Neural crest cell (in vitro differentiated cells): ENCODE data around the gene BLOC1S3. TPM values are rescaled to one million over a fixed set of nuclear protein-coding genes. Genes with fewer than 3 reads are reported as not detected.
A peak's percentile ranks its signal among the peaks of the same experiment; 100 is the strongest.

ENCODE experiments used
- DNase-seq: peaks from one replicate; pipeline ENCODE4 v3.0.0; 2021; ENCODE audit warnings: low read depth, mixed read lengths, low spot score
- H3K27ac Mint-ChIP-seq: one replicate; pipeline ENCODE4 v1.8.0; 2021; ENCODE audit warnings: mild to moderate bottlenecking, mixed read lengths; ENCODE audit not compliant: unreplicated experiment
- H3K27me3 Mint-ChIP-seq: 2 replicates; pipeline ENCODE4 v1.8.0; 2021; ENCODE audit warnings: low read depth, mild to moderate bottlenecking, mixed read lengths
- H3K36me3 Mint-ChIP-seq: 2 replicates; pipeline ENCODE4 v1.8.0; 2021; ENCODE audit warnings: low read depth, mild to moderate bottlenecking, mixed read lengths
- H3K4me1 Mint-ChIP-seq: 2 replicates; pipeline ENCODE4 v1.8.0; 2021; ENCODE audit warnings: mixed read lengths
- H3K4me3 Mint-ChIP-seq: one replicate; pipeline ENCODE4 v1.8.0; 2021; ENCODE audit warnings: mild to moderate bottlenecking, mixed read lengths
- H3K9me3 Mint-ChIP-seq: 2 replicates; pipeline ENCODE4 v1.8.0; 2021; ENCODE audit warnings: mixed read lengths
- long read RNA-seq: library from polyadenylated mRNA; unstranded; transcript quantifications from one replicate; pipeline ENCODE4 v2.0.0, GENCODE V29; 2020
- total RNA-seq: library from RNA; stranded (reverse); gene quantifications from 2 replicates; pipeline ENCODE4 v1.2.1, GENCODE V29; 2021
- TF ChIP-seq, protein P1 (sequence below): fragments of 200-600 bp; sonication (generic); conservative IDR thresholded peaks from 2 replicates; pipeline ENCODE4 v1.5.0; 2021; ENCODE audit warnings: antibody characterized with exemption, mild to moderate bottlenecking

The BLOC1S3 gene, protein sequence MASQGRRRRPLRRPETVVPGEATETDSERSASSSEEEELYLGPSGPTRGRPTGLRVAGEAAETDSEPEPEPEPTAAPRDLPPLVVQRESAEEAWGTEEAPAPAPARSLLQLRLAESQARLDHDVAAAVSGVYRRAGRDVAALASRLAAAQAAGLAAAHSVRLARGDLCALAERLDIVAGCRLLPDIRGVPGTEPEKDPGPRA
- 9.3 and 9.7 TPM in 2 replicates for total RNA-seq
- long read RNA-seq, result 0 reads

DNA sequence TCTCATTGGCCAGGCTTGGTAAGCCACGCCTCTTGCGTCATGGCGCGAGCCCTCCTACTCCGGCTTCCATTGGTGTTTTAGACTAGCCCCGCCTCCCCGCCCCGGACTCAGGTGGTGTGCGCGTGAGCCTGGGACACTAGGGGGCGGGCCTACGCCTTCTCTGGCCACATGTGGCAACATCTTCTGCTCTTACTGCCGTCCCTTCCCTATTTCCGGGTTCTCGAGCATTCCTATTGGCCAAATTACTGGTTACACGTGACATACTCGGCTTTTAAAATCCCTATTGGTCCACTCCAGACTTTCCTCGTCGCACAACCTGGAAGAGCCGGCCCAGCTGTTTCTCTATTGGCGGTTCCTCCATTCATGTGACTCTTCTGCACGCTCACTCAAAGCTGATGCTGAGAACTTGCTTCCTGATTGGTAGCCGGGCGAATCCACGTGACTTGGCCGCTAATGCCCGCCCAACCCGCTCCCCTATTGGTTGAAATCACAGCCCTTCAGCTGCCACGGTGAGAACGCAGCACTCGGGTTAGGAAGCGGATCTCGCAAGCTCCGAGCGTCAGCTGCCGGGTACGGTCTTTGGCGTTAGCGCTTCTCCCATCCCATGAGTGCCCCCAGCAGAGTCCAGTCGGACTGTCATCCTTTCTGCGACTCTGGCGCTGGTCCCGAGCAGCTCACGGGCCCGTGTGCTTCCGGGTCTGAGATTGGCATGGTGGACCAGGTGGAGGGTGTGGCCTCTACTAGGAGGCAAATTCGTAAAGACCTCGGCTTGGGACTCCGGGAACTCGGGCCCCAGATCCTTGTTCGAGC is at the start of gene BLOC1S3:
Gene BLOC1S3, plus strand, starts transcription at position 523 of the 810 bp plus-strand sequence. CDS start 513 bp downstream, outside the sequence.
- Mint-ChIP-seq H3K9me3 (no peaks in the 10 kb centered on the region), H3K27ac (peak within 1 kb of the TSS; percentile 71), H3K36me3 (no peaks in the 10 kb centered on the region), H3K4me1 (peaks cover 22% of the 10 kb centered on the region), H3K27me3 (no peaks in the 10 kb centered on the region), H3K4me3 (peak within 1 kb of the TSS; percentile 95)
- TF ChIP-seq, protein P1, sequence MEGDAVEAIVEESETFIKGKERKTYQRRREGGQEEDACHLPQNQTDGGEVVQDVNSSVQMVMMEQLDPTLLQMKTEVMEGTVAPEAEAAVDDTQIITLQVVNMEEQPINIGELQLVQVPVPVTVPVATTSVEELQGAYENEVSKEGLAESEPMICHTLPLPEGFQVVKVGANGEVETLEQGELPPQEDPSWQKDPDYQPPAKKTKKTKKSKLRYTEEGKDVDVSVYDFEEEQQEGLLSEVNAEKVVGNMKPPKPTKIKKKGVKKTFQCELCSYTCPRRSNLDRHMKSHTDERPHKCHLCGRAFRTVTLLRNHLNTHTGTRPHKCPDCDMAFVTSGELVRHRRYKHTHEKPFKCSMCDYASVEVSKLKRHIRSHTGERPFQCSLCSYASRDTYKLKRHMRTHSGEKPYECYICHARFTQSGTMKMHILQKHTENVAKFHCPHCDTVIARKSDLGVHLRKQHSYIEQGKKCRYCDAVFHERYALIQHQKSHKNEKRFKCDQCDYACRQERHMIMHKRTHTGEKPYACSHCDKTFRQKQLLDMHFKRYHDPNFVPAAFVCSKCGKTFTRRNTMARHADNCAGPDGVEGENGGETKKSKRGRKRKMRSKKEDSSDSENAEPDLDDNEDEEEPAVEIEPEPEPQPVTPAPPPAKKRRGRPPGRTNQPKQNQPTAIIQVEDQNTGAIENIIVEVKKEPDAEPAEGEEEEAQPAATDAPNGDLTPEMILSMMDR, result peak; percentile 66
- DNase-seq, result peak; percentile 99

DNA sequence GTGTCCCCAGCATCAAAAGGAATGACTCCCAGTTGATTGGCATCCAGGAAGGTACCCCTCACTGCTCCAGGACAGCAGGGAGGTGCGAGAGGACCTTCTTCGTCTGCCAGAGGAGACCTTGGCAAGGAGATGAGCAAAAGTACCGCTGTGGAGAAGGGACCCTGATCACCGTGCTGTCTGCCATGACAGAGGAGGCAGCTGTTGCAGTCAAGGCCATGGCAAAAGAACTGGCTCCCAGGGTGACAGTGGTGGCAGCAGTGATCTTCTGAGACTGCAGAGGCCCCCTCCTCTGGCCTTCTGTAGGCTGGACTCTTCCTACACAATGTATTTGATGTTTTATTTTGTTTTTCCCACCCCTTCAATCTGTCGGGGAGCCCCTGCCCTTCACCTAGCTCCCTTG is 49.8 kb upstream of the BLOC1S3 start:
- Mint-ChIP-seq H3K4me3 (no peak overlapping the region), H3K27ac (peak overlapping the region; percentile 27), H3K36me3 (no peaks in the 10 kb centered on the region), H3K9me3 (no peaks in the 10 kb centered on the region), H3K27me3 (no peaks in the 10 kb centered on the region), H3K4me1 (no peaks in the 10 kb centered on the region)
- TF ChIP-seq, protein P1, result no peak
- DNase-seq, result no peak

DNA sequence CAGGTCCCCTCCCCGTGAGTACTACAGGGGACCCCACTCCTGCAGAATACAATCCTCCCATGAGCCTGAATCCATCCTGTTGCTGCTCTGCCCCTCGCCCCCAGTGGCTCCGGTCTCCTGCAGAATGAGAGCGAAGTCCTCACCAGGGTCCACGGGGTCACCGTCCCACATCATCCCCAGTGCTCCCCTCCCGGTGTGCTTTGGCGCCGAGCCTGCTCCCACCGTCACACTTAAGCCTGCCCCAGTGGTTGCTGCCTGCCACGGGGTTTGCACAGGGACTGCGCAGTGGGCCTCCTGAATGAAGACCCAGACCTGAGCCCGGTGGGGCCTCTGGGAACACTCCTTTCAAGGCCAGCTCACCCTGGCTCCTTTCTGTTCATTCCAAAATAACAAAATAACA is 48.3 kb upstream of the BLOC1S3 start:
- Mint-ChIP-seq H3K27me3 (no peaks in the 10 kb centered on the region), H3K9me3 (no peaks in the 10 kb centered on the region), H3K4me1 (peaks cover 4% of the 10 kb centered on the region), H3K36me3 (no peaks in the 10 kb centered on the region), H3K4me3 (no peak overlapping the region), H3K27ac (no peak overlapping the region)
- TF ChIP-seq, protein P1, result no peak
- no peak for DNase-seq

DNA sequence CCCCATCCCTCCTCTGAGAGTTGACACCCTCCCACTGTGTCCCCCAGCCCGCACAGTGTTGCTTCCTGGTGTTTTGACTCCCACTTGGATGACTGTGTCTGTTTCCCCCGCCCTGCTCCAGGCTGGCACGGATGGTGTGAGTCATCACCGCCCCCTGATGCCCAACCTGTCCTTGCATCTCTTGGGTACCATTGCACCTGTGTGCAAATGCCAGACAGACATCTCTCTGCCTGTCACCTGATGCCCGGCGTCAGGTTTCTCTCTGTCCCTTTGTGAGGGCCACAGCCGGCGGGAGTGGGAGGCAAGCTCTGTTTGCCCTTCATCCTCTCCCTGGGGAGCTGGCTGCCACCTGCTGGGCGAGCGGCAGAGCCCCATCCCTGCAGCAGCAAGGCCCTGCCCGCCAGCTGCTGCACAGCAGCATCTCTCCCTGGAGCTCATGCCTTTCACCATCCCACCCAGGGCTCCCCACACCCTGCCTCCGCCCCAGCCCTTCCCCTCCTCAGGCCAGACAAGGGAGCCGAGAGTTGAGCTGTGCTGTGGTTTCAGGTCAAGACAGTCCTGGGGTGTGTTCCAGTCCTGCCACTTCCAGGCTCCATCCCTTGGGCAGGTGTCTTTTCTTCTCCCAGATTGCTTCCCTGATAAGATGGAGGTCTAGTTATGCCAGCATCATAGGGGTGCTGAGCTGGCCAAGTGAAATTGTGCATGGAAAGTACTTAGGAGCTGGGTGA is 47.5 kb upstream of the BLOC1S3 start:
- Mint-ChIP-seq H3K4me3 (no peak overlapping the region), H3K4me1 (peaks cover 7% of the 10 kb centered on the region), H3K36me3 (no peaks in the 10 kb centered on the region), H3K27ac (no peak overlapping the region), H3K27me3 (no peaks in the 10 kb centered on the region), H3K9me3 (no peaks in the 10 kb centered on the region)
- no peak for DNase-seq
- TF ChIP-seq, protein P1, result peak; percentile 54

DNA sequence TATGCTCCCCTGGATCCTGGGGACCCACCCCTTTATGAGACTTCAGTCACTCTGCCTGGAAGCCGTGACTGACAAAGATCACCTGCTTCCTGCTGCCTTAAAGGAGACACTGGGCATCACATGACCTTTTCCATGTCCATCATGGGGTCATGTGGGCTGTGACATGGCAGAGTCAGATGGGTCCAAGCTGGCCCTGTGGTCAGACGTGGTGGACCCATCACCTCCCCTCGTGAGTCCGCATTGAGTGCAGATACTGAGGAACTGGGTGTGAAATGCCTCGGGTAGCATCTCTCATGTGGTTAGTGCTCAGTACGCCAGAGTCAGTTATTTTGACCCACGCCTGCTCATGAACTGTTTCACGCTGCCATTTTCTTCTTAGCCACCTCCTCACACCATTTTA is 44.9 kb upstream of the BLOC1S3 start:
- Mint-ChIP-seq H3K27me3 (no peaks in the 10 kb centered on the region), H3K4me3 (no peak overlapping the region), H3K27ac (peak overlapping the region; percentile 81), H3K36me3 (peaks cover 2% of the 10 kb centered on the region), H3K9me3 (no peaks in the 10 kb centered on the region), H3K4me1 (peaks cover 28% of the 10 kb centered on the region)
- TF ChIP-seq, protein P1, result no peak
- DNase-seq, result no peak
